Retinal pigment epithelial cell (primary cell): ENCODE data around the gene SEZ6L.

Experiments used
- DNase-seq: peaks from one replicate; pipeline ENCODE4 v3.0.0-alpha.2; 2010; ENCODE audit warnings: low read depth
- H3K4me3 ChIP-seq: 2 replicates; pipeline ENCODE4 v1.5.1; 2011; ENCODE audit warnings: mild to moderate bottlenecking, low read length, control low read depth, moderate library complexity
- TF ChIP-seq, protein P1 (sequence below): conservative IDR thresholded peaks from 2 replicates; pipeline ENCODE4 v1.5.1; 2011; ENCODE audit warnings: low read depth, low read length, control low read depth, inconsistent platforms

Gene SEZ6L

GRCh38 chr22:26134654-26135330 is 34.5 kb upstream of the SEZ6L start:
- TF ChIP-seq, protein P1, sequence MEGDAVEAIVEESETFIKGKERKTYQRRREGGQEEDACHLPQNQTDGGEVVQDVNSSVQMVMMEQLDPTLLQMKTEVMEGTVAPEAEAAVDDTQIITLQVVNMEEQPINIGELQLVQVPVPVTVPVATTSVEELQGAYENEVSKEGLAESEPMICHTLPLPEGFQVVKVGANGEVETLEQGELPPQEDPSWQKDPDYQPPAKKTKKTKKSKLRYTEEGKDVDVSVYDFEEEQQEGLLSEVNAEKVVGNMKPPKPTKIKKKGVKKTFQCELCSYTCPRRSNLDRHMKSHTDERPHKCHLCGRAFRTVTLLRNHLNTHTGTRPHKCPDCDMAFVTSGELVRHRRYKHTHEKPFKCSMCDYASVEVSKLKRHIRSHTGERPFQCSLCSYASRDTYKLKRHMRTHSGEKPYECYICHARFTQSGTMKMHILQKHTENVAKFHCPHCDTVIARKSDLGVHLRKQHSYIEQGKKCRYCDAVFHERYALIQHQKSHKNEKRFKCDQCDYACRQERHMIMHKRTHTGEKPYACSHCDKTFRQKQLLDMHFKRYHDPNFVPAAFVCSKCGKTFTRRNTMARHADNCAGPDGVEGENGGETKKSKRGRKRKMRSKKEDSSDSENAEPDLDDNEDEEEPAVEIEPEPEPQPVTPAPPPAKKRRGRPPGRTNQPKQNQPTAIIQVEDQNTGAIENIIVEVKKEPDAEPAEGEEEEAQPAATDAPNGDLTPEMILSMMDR: no peak
- H3K4me3 ChIP-seq: no peak overlapping the region
- DNase-seq: no peak

GRCh38 chr22:26135806-26136205 is 33.5 kb upstream of the SEZ6L start:
- H3K4me3 ChIP-seq: no peak overlapping the region
- TF ChIP-seq, protein P1: no peak
- no peak for DNase-seq

GRCh38 chr22:26139310-26139709 is 30.0 kb upstream of the SEZ6L start:
- TF ChIP-seq, protein P1: no peak
- DNase-seq: no peak
- no peak overlapping the region for H3K4me3 ChIP-seq

DNA sequence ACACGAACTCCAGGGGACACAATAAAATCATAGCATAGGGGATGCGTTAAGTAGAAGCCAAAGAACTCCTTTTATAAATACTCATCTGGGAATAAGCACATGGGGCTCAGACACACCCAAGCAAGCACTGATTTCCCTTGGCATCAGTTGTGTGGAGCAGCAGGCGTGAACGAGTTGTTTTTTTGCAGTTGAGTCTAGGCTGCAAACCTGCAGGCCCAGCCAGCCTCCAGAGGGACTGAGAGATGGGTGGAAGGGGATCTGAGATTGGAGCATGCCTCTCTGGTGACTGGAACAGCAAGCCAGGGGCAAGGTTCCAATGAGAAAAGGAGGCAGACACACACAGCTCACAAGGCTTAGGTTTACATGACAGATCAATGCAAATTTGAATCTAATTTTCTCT is 27.4 kb upstream of the SEZ6L start:
- TF ChIP-seq, protein P1: no peak
- no peak overlapping the region for H3K4me3 ChIP-seq
- DNase-seq: no peak

- H3K4me3 ChIP-seq: no peak overlapping the region
- no peak for DNase-seq
- TF ChIP-seq, protein P1: no peak
Measured at GRCh38 chr22:26143806-26144325, 25.4 kb upstream of the SEZ6L start.

DNA sequence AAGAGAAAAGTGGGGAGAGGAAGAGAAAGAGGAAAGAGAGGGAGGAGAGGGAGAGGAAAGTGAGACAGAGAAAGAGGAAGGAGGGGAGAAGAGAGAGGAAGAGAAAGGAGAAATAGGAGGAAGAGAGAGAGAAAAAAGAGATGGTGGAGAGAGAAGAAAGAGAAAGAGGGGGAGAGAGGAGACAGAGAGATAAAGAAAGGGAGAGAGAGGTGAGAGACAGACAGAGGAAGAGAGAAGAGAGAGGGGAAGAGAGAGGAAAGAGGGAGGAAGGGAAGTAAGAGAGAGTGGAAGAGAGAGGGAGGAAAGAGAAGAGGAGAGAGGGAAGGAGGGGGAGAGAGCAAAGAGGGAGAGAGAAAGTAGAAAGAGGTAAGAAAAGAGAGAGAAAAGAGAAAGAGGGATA is 9.4 kb upstream of the SEZ6L start:
- no peak for DNase-seq
- no peak overlapping the region for H3K4me3 ChIP-seq
- TF ChIP-seq, protein P1: no peak

GRCh38 chr22:26161746-26162145 is 7.5 kb upstream of the SEZ6L start:
- DNase-seq: no peak
- TF ChIP-seq, protein P1: no peak
- H3K4me3 ChIP-seq: no peak overlapping the region
